GM12891 (cell line): Measurements from ENCODE around the gene C11orf54.
"Not testable (repeated sequence)": the region's sequence is repeated elsewhere in the genome, so short reads cannot be mapped to it uniquely, and the experiment has no call there.

ENCODE experiments used
- DNase-seq: peaks from one replicate; pipeline ENCODE4 v3.0.0; 2011; ENCODE audit warnings: low spot score; ENCODE audit not compliant: insufficient read length
- FAIRE-seq: peaks from 2 replicates; lab custom pipeline; 2011; peaks lifted over from hg19 to GRCh38; lab: Jason Lieb, UNC
- PAX5 ChIP-seq: IDR thresholded peaks from 2 replicates; pipeline ENCODE4 v1.6.1; 2011; ENCODE audit warnings: low read length, moderate library complexity, mild to moderate bottlenecking; ENCODE audit not compliant: insufficient read depth, severe bottlenecking
- POLR2A ChIP-seq: IDR thresholded peaks from 2 replicates; pipeline ENCODE4 v1.6.1; 2011; ENCODE audit warnings: low read depth, low read length, control low read depth
- POLR2AphosphoS5 ChIP-seq: IDR thresholded peaks from 2 replicates; pipeline ENCODE4 v1.6.1; 2011; ENCODE audit warnings: low read depth, low read length, control low read depth
- POU2F2 ChIP-seq: IDR thresholded peaks from 2 replicates; pipeline ENCODE4 v1.6.1; 2011; ENCODE audit warnings: low read depth, mild to moderate bottlenecking, control low read depth, low read length, moderate library complexity
- SPI1 ChIP-seq: IDR thresholded peaks from 2 replicates; pipeline ENCODE4 v1.6.1; 2011; ENCODE audit warnings: low read depth, low read length, control low read depth
- TAF1 ChIP-seq: IDR thresholded peaks from 2 replicates; pipeline ENCODE4 v1.6.1; 2011; ENCODE audit warnings: low read depth, low read length, control low read depth

The C11orf54 gene

GRCh38 chr11:93757924-93758865, 16.7 kb downstream of the C11orf54 start:
- DNase-seq, result no peak
- no peak for FAIRE-seq
- TF ChIP-seq SPI1 (no peak), POLR2AphosphoS5 (no peak), PAX5 (no peak), TAF1 (no peak), POU2F2 (no peak), POLR2A (no peak)

- not testable (repeated sequence) for DNase-seq, FAIRE-seq
Observed at GRCh38 chr11:93759123-93759522, 17.7 kb downstream of the C11orf54 start.

DNA sequence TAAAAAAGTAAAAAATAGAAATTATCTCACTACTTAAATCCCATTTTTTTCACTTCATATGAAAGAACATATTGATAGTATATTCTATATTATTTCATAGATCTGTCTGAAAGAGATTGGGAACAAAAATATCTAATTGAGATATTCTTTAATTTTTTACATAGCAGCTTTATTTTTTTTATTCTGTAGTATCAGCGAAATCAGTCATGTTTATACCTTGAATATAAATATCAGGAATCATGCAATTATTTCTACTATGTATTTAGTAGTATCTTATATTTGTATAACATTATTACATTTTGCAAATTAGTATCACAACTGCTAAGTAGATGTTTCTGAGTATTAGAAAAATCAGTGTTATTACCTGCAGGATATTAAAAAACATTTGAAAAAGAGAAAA, 20.4 kb downstream of the C11orf54 start:
- DNase-seq, result no peak
- FAIRE-seq, result no peak
- no peak for TF ChIP-seq SPI1
- no peak for TF ChIP-seq PAX5
- no peak for TF ChIP-seq POLR2A
- TF ChIP-seq POU2F2, result no peak
- no peak for TF ChIP-seq TAF1
- TF ChIP-seq POLR2AphosphoS5, result no peak

DNA sequence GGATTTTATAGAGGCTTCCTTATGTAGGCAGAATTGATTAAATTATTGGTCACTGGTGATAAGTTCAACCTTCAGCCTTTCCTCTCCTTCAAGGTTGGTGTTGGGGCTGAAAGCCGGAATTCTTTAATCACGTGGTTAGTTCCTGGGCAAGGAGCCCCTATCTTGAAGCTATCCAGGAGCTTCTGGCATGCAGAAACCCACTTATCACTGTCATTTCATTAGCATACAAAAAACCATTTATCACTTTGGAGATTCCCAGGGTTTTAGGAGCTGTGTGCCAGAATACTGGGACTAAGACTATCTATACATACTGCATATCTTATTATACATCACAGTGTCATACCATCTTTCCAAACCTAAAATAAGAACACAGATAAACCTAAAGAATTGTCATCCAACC, 24.1 kb downstream of the C11orf54 start:
- no peak for TF ChIP-seq POU2F2
- TF ChIP-seq POLR2A, result no peak
- no peak for DNase-seq
- FAIRE-seq, result no peak

DNA sequence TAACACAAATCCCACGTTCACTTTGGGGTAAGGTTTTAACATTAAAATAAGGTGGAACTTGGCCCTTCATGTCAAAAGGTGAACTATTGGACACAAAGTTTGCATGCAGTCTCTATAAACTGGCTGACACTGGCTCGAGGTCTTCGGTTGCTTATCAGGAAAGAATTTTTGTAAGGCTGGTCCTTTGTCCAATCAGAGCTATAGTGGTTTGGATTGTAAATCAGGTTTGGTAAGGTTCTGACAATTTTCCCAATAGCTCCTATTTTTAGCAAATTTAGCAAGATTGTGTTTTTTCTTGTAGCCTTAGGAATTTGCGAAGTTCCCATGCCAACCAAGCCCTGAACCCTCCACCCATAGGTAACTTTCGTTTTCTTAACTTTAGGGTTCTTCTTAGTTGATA, 25.0 kb downstream of the C11orf54 start:
- DNase-seq, result no peak
- TF ChIP-seq POLR2A (no peak), POLR2AphosphoS5 (no peak), PAX5 (no peak)
- FAIRE-seq, result no peak

GRCh38 chr11:93767018-93767417, 25.5 kb downstream of the C11orf54 start:
- DNase-seq (no peak), FAIRE-seq (no peak)

DNA sequence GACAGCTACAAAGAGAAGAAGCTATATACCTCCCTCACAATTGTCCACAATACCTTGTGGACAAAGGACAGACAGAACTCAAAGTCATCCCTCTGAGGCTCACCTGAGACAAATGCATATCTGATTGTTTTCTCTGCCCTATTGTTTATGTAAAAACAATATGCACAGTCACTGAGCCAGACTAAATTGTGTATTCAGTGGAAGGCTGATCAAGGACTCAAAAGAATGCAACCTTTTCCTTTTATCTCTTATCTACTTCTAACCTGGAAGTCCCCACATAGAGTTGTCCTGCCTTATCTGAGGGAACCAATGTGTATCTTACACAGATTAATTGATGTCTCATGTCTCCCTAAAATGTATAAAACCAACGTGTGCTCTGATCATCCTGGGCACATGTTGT, 28.7 kb downstream of the C11orf54 start:
- no peak for DNase-seq
- TF ChIP-seq TAF1, result no peak
- TF ChIP-seq POU2F2, result no peak
- no peak for TF ChIP-seq PAX5
- no peak for TF ChIP-seq POLR2A
- no peak for TF ChIP-seq POLR2AphosphoS5
- TF ChIP-seq SPI1, result no peak

More at GRCh38 chr11:93767018-93767417, 25.5 kb downstream of the C11orf54 start:
- TF ChIP-seq TAF1 (no peak), PAX5 (no peak), POU2F2 (no peak), POLR2AphosphoS5 (no peak), SPI1 (no peak), POLR2A (no peak)

GRCh38 chr11:93772123-93772522, 30.7 kb downstream of the C11orf54 start:
- FAIRE-seq (no peak), DNase-seq (no peak)
- TF ChIP-seq POLR2A, result no peak

More for the DNA sequence above, 28.7 kb downstream of the C11orf54 start:
- FAIRE-seq, result no peak

GRCh38 chr11:93773045-93773477, 31.6 kb downstream of the C11orf54 start:
- no peak for DNase-seq
- no peak for TF ChIP-seq POU2F2
- no peak for TF ChIP-seq POLR2A
- no peak for TF ChIP-seq POLR2AphosphoS5
- TF ChIP-seq SPI1, result no peak
- no peak for TF ChIP-seq PAX5
- TF ChIP-seq TAF1, result no peak
- FAIRE-seq, result no peak

- DNase-seq (no peak), FAIRE-seq (no peak)
- TF ChIP-seq POLR2A (no peak), SPI1 (no peak), POLR2AphosphoS5 (no peak), POU2F2 (no peak), TAF1 (no peak), PAX5 (no peak)
Observed at GRCh38 chr11:93773601-93774200, 32.2 kb downstream of the C11orf54 start.

DNA sequence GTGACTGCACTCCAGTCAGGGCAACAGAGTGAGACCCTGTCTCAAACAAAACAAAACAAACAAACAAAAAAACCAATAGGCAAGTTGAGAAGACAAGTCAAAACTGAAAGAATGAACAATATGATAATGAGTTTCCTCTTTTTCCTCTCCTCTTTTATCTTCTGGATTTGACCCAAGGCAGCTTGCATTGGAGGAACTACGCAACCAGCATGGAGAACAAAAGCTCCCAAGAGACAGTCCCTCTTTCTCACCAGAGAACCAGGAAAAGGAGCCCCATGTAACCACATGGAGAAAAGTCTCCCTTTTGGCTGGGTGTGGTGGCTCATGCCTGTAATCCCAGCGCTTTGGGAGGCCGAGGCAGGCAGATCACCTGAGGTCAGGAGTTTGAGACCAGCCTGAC, 33.1 kb downstream of the C11orf54 start:
- not testable (repeated sequence) for DNase-seq, FAIRE-seq
